HCT116 (cell line): ENCODE measurements around the gene ANGPTL1. TPM values are rescaled to one million over a fixed set of nuclear protein-coding genes. Genes with fewer than 3 reads are reported as not detected.

Experiments
- ATAC-seq: fragments of 200-7000 bp; cut with Tn5 transposase; 2 replicates; pipeline ENCODE4 v1.9.1; 2020; ENCODE audit warnings: mild to moderate bottlenecking, moderate library complexity
- BruUV-seq: library from RNA; stranded (reverse); fragments of 400-500 nt; replicated peaks from 2 replicates; lab custom pipeline; 2021; lab: Mats Ljungman, UMichigan
- CTCF ChIA-PET: fragments of 300-600 bp; sonication (Branson Sonifier 250); formaldehyde crosslinking; loops from one replicate; lab custom pipeline; 2021; ENCODE audit warnings: antibody characterized with exemption; lab: Charles Lee
- POLR2A ChIA-PET: fragments of 300-600, 350-600 bp; sonication (Branson Sonifier 250); formaldehyde crosslinking; loops from one replicate; lab custom pipeline; 2021; ENCODE audit warnings: antibody characterized with exemption; lab: Charles Lee
- RAD21 ChIA-PET, 2 experiments: fragments of 300-600 bp; sonication (Branson Sonifier 250); formaldehyde crosslinking; loops; one replicate each; lab custom pipeline; 2023; ENCODE audit warnings: low total read pairs in 2 of 2; ENCODE audit not compliant: uncharacterized antibody in 2 of 2, unreplicated experiment in 2 of 2, low non-redundant PET in 1 of 2; lab: Charles Lee
- DNase-seq: peaks from one replicate; pipeline ENCODE4 v3.0.0-alpha.2; 2010; ENCODE audit warnings: low read depth, low spot score
- H2AFZ ChIP-seq: fragments of 200-600 bp; shearing (Covaris generic), sonication (generic); 2 replicates; pipeline ENCODE4 v1.6.1; 2017; ENCODE audit warnings: low read depth, mixed run types, mixed read lengths, antibody characterized with exemption, low read length; ENCODE audit not compliant: poor library complexity, severe bottlenecking
- H3K27ac ChIP-seq: 2 replicates; pipeline ENCODE4 v1.5.1; 2012; ENCODE audit warnings: low read depth, low read length
- H3K27me3 ChIP-seq: fragments of 200-600 bp; sonication (generic); 2 replicates; pipeline ENCODE4 v1.6.1; 2016; ENCODE audit warnings: mixed run types, low read length, mixed read lengths; ENCODE audit not compliant: insufficient read depth
- H3K36me3 ChIP-seq, 2 experiments: fragments of 200-500 bp in 1 of 2; fragments of 200-600 bp in 1 of 2; sonication (Bioruptor generic) in 1 of 2; sonication (generic) in 1 of 2; 2 replicates each; pipeline versions ENCODE4 v1.5.1 to v1.6.1; 2014 to 2016; ENCODE audit warnings: low read length in 2 of 2, inconsistent platforms in 1 of 2, mixed read lengths in 1 of 2, mixed run types in 1 of 2; ENCODE audit not compliant: insufficient read depth in 2 of 2, control insufficient read depth in 1 of 2
- H3K4me1 ChIP-seq, 2 experiments: fragments of 200-600 bp in 1 of 2; sonication (generic) in 1 of 2; 2 replicates each; pipeline versions ENCODE4 v1.5.1 to v1.6.1; 2012 to 2017; ENCODE audit warnings: low read length in 2 of 2, inconsistent platforms in 1 of 2, mild to moderate bottlenecking in 1 of 2, mixed read lengths in 1 of 2, mixed run types in 1 of 2, moderate library complexity in 1 of 2; ENCODE audit not compliant: insufficient read depth in 2 of 2, control insufficient read depth in 1 of 2
- H3K4me2 ChIP-seq: fragments of 200-600 bp; sonication (generic); 2 replicates; pipeline ENCODE4 v1.6.1; 2017; ENCODE audit warnings: mixed run types, low read length, mixed read lengths
- H3K4me3 ChIP-seq, 2 experiments: fragments of 200-600 bp in 1 of 2; sonication (generic) in 1 of 2; replicated peaks in 1 of 2; 2 replicates each; pipeline ENCODE4 v1.5.1; 2011 to 2016; ENCODE audit warnings: low read length in 2 of 2, control low read depth in 1 of 2, low read depth in 1 of 2, mild to moderate bottlenecking in 1 of 2, mixed read lengths in 1 of 2, mixed run types in 1 of 2
- H3K79me2 ChIP-seq: fragments of 200-600 bp; sonication (generic); 2 replicates; pipeline ENCODE4 v1.6.1; 2017; ENCODE audit warnings: mild to moderate bottlenecking, mixed run types, low read length, moderate library complexity, mixed read lengths; ENCODE audit not compliant: insufficient read depth
- H3K9ac ChIP-seq: fragments of 200-600 bp; sonication (generic); 2 replicates; pipeline ENCODE4 v1.6.1; 2016; ENCODE audit warnings: low read length, mixed read lengths
- H3K9me2 ChIP-seq: fragments of 200-600 bp; sonication (generic), shearing (Covaris generic); 2 replicates; pipeline ENCODE4 v1.6.1; 2017; ENCODE audit warnings: mixed run types, mild to moderate bottlenecking, moderate library complexity; ENCODE audit not compliant: insufficient read depth
- H3K9me3 ChIP-seq, 2 experiments: fragments of 200-500 bp in 1 of 2; fragments of 200-600 bp in 1 of 2; sonication (Bioruptor generic) in 1 of 2; sonication (generic) in 1 of 2; 2 replicates each; pipeline ENCODE4 v1.6.1; 2014 to 2017; ENCODE audit warnings: low read length in 2 of 2, mixed read lengths in 2 of 2, inconsistent platforms in 1 of 2, low read depth in 1 of 2, mild to moderate bottlenecking in 1 of 2, mixed run types in 1 of 2, moderate library complexity in 1 of 2; ENCODE audit not compliant: control insufficient read depth in 1 of 2, insufficient read depth in 1 of 2
- H4K20me1 ChIP-seq: fragments of 200-600 bp; sonication (generic), shearing (Covaris generic); 2 replicates; pipeline ENCODE4 v1.6.1; 2017; ENCODE audit warnings: mixed run types, mild to moderate bottlenecking, moderate library complexity; ENCODE audit not compliant: insufficient read depth
- CBX3 ChIP-seq: IDR thresholded peaks from 2 replicates; pipeline ENCODE4 v1.6.1; 2012; ENCODE audit warnings: low read depth
- ELF1 ChIP-seq: IDR thresholded peaks from 2 replicates; pipeline ENCODE4 v1.6.1; 2012; ENCODE audit warnings: low read depth, borderline replicate concordance
- EZH2phosphoT487 ChIP-seq: fragments of 200-600 bp; IDR thresholded peaks from 2 replicates; pipeline ENCODE4 v1.6.1; 2018; ENCODE audit warnings: antibody characterized with exemption, borderline replicate concordance
- FOSL1 ChIP-seq: IDR thresholded peaks from 2 replicates; pipeline ENCODE4 v1.6.1; 2012; ENCODE audit warnings: low read depth
- JUND ChIP-seq: IDR thresholded peaks from 2 replicates; pipeline ENCODE4 v1.6.1; 2012
- POLR2A ChIP-seq: IDR thresholded peaks from 2 replicates; pipeline ENCODE4 v1.7.0; 2011; ENCODE audit warnings: borderline replicate concordance; ENCODE audit not compliant: insufficient read depth, insufficient read length; ENCODE audit errors: extremely low read depth
- POLR2AphosphoS5 ChIP-seq: IDR thresholded peaks from 2 replicates; pipeline ENCODE4 v1.6.1; 2011; ENCODE audit warnings: mild to moderate bottlenecking, low read depth, low read length, moderate library complexity
- SIN3A ChIP-seq: IDR thresholded peaks from 2 replicates; pipeline ENCODE4 v1.6.1; 2012; ENCODE audit warnings: low read depth
- SP1 ChIP-seq: IDR thresholded peaks from 2 replicates; pipeline ENCODE4 v1.6.1; 2012; ENCODE audit warnings: low read depth
- SRF ChIP-seq: IDR thresholded peaks from 2 replicates; pipeline ENCODE4 v1.6.1; 2012; ENCODE audit warnings: low read depth
- TCF7L2 ChIP-seq: IDR thresholded peaks from 2 replicates; pipeline ENCODE4 v1.7.0; 2011; ENCODE audit warnings: borderline replicate concordance, inconsistent platforms; ENCODE audit not compliant: insufficient read depth, insufficient read length; ENCODE audit errors: extremely low read depth
- ZFX ChIP-seq: fragments of 450-650 bp; IDR thresholded peaks from 2 replicates; pipeline ENCODE4 v1.6.1; 2017
- ZNF274 ChIP-seq: fragments of 200-500 bp; sonication (Bioruptor generic); IDR thresholded peaks from 2 replicates; pipeline ENCODE4 v1.6.1; 2014; ENCODE audit warnings: mild to moderate bottlenecking, low read depth, low read length, inconsistent platforms
- intact Hi-C: fragments of 100-400 bp; cut with micrococcal nuclease; formaldehyde crosslinking; loops from 2 replicates; pipeline ENCODE4 v1.10.0; 2022
- total RNA-seq: library from RNA; stranded (reverse); gene quantifications from one replicate; pipeline ENCODE4 v1.2.1, GENCODE V29; 2021; ENCODE audit not compliant: unreplicated experiment
- TF ChIP-seq, protein P1 (sequence below): IDR thresholded peaks from 2 replicates; pipeline ENCODE4 v1.6.1; 2012; ENCODE audit warnings: low read depth
- TF ChIP-seq, protein P2 (sequence below): IDR thresholded peaks from 2 replicates; pipeline ENCODE4 v1.6.1; 2012
- TF ChIP-seq, protein P3 (sequence below), 3 experiments: fragments of 200-600 bp in 1 of 3; sonication (generic) in 1 of 3; IDR thresholded peaks in 2 of 3; conservative IDR thresholded peaks in 1 of 3; 2 replicates each; pipeline ENCODE4 v1.5.1; 2012 to 2017; ENCODE audit warnings: low read depth in 2 of 3, low read length in 2 of 3, antibody characterized with exemption in 1 of 3, borderline replicate concordance in 1 of 3, control low read depth in 1 of 3, mild to moderate bottlenecking in 1 of 3, mixed read lengths in 1 of 3, mixed run types in 1 of 3, moderate library complexity in 1 of 3; ENCODE audit not compliant: insufficient read depth in 1 of 3
- TF ChIP-seq, protein P4 (sequence below): IDR thresholded peaks from 2 replicates; pipeline ENCODE4 v1.6.1; 2011; ENCODE audit warnings: mild to moderate bottlenecking, low read length, moderate library complexity; ENCODE audit not compliant: insufficient replicate concordance; ENCODE audit errors: extremely low read depth

The ANGPTL1 gene
- total RNA-seq, 1 experiment from 2014 or later = 0.34 TPM

DNA sequence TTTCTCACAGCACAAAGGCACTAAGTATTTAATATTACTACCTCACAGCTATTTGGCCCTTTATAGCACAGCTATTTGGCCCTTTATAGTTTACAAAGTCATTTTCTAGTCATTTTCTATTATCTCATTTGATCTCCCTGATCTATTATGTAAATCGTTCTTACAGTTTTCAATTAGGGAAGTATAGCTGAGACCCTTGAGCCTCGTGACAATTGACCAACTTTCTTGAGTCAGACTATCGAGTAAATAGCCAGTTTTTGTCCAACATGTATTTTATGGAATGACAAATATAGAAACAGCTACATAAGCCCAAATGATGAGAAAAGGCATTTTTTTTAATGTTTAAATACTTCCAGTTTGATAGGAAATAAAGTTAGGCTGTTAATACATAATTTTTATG, 7.0 kb upstream of the ANGPTL1 start (continued):
- TF ChIP-seq TCF7L2 = no peak
- TF ChIP-seq, all 23 proteins: peak for 0

DNA sequence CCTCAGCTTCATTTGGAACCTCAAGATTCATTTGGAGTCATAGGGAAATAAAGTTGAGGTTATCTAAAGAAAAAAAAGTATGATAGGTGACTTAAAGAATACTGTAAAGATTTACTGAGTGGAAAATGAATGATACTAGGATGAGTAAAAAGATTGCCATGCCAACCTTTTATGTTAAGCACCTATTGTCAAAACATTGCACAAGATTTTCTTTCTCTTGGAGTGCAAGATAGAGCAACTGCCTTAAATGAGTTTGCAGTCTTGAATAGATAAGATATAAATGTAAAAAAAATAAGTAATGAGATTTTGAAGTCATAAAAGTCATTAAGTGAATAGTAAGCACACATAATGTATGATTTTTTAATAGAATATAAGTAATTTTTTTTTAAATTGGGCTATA, 5.1 kb upstream of the ANGPTL1 start:
- RAD21 ChIA-PET = no interaction called here
- DNase-seq (no peak), ATAC-seq (no peak)
- Histone ChIP-seq H3K79me2 (no peaks in the 10 kb centered on the region), H3K27ac (no peak overlapping the region), H3K9me2 (no peaks in the 10 kb centered on the region), H2AFZ (no peak overlapping the region), H3K4me3 (no peak overlapping the region), H3K4me1 (peaks cover 6 to 20% of the 10 kb centered on the region in 2 experiments; a peak in 3 of 4 replicates), H3K27me3 (no peaks in the 10 kb centered on the region), H4K20me1 (no peaks in the 10 kb centered on the region), H3K4me2 (no peak overlapping the region), H3K36me3 (no peaks in the 10 kb centered on the region), H3K9ac (no peak overlapping the region), H3K9me3 (no peaks in the 10 kb centered on the region)
- TF ChIP-seq JUND = no peak
- TF ChIP-seq EZH2phosphoT487 = no peak
- no peak for TF ChIP-seq CBX3
- TF ChIP-seq ELF1 = no peak
- TF ChIP-seq FOSL1 = no peak
- TF ChIP-seq, protein P1, sequence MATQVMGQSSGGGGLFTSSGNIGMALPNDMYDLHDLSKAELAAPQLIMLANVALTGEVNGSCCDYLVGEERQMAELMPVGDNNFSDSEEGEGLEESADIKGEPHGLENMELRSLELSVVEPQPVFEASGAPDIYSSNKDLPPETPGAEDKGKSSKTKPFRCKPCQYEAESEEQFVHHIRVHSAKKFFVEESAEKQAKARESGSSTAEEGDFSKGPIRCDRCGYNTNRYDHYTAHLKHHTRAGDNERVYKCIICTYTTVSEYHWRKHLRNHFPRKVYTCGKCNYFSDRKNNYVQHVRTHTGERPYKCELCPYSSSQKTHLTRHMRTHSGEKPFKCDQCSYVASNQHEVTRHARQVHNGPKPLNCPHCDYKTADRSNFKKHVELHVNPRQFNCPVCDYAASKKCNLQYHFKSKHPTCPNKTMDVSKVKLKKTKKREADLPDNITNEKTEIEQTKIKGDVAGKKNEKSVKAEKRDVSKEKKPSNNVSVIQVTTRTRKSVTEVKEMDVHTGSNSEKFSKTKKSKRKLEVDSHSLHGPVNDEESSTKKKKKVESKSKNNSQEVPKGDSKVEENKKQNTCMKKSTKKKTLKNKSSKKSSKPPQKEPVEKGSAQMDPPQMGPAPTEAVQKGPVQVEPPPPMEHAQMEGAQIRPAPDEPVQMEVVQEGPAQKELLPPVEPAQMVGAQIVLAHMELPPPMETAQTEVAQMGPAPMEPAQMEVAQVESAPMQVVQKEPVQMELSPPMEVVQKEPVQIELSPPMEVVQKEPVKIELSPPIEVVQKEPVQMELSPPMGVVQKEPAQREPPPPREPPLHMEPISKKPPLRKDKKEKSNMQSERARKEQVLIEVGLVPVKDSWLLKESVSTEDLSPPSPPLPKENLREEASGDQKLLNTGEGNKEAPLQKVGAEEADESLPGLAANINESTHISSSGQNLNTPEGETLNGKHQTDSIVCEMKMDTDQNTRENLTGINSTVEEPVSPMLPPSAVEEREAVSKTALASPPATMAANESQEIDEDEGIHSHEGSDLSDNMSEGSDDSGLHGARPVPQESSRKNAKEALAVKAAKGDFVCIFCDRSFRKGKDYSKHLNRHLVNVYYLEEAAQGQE = no peak
- TF ChIP-seq, protein P2, sequence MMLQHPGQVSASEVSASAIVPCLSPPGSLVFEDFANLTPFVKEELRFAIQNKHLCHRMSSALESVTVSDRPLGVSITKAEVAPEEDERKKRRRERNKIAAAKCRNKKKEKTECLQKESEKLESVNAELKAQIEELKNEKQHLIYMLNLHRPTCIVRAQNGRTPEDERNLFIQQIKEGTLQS = no peak
- TF ChIP-seq POLR2A = no peak
- TF ChIP-seq SIN3A = no peak
- no peak for TF ChIP-seq POLR2AphosphoS5
- TF ChIP-seq, protein P3, sequence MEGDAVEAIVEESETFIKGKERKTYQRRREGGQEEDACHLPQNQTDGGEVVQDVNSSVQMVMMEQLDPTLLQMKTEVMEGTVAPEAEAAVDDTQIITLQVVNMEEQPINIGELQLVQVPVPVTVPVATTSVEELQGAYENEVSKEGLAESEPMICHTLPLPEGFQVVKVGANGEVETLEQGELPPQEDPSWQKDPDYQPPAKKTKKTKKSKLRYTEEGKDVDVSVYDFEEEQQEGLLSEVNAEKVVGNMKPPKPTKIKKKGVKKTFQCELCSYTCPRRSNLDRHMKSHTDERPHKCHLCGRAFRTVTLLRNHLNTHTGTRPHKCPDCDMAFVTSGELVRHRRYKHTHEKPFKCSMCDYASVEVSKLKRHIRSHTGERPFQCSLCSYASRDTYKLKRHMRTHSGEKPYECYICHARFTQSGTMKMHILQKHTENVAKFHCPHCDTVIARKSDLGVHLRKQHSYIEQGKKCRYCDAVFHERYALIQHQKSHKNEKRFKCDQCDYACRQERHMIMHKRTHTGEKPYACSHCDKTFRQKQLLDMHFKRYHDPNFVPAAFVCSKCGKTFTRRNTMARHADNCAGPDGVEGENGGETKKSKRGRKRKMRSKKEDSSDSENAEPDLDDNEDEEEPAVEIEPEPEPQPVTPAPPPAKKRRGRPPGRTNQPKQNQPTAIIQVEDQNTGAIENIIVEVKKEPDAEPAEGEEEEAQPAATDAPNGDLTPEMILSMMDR (IDR thresholded peaks at IDR 0.05 in 2 of 3, conservative IDR thresholded peaks at IDR 0.05 in 1 of 3; ENCODE audit: borderline replicate concordance in 1 of 3, insufficient read depth in 1 of 3, low read depth in 2 of 3, low read length in 2 of 3) = no peak
- TF ChIP-seq SRF = no peak
- no peak for TF ChIP-seq TCF7L2
- no peak for TF ChIP-seq ZFX
- no peak for TF ChIP-seq ZNF274
- TF ChIP-seq, protein P4, sequence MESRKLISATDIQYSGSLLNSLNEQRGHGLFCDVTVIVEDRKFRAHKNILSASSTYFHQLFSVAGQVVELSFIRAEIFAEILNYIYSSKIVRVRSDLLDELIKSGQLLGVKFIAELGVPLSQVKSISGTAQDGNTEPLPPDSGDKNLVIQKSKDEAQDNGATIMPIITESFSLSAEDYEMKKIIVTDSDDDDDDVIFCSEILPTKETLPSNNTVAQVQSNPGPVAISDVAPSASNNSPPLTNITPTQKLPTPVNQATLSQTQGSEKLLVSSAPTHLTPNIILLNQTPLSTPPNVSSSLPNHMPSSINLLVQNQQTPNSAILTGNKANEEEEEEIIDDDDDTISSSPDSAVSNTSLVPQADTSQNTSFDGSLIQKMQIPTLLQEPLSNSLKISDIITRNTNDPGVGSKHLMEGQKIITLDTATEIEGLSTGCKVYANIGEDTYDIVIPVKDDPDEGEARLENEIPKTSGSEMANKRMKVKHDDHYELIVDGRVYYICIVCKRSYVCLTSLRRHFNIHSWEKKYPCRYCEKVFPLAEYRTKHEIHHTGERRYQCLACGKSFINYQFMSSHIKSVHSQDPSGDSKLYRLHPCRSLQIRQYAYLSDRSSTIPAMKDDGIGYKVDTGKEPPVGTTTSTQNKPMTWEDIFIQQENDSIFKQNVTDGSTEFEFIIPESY = no peak
- no peak for TF ChIP-seq SP1
- no TSS peak for BruUV-seq
- intact Hi-C loops = no loop called here
- POLR2A ChIA-PET = no interaction called here
- CTCF ChIA-PET = no interaction called here
